ENCODE results near the gene TYR. TPM values are rescaled to one million over a fixed set of nuclear protein-coding genes. Genes with fewer than 3 reads are reported as not detected.
"Not testable (repeated sequence)": the region's sequence is repeated elsewhere in the genome, so short reads cannot be mapped to it uniquely, and the experiment has no call there.

The TYR gene
- total RNA-seq, 2 experiments from 2014 or later: not detected

DNA sequence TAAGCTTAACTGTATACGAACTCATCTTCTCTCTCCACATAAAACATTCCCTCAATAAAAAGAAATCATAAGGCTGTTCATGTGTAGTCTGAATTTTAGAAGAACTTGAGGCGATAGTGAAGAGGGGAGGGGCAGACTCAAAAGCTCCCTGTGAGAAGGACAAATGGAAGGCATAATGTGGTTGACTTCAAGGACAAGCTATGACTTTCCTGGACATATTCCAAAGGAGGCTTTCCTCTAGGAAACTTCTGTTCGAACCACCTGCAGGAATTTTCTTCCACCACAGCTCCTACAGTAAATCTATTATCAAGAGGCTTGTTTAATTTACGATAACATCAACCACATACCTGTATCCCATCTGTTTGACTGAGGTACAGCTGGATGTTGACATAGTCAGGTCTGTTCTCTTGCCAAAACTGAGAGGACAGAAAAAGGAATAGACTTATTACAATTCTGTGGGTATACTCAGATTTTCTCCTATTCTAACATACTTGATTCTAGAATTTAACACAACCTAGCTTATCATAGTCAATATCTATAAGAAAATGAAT is 159.5 kb downstream of the TYR start:
- DNase-seq (ENCODE audit: low spot score); BruUV-seq (replicated peaks); H3K36me3 ChIP-seq (ENCODE audit: insufficient read depth, low read length); H3K4me3 ChIP-seq (ENCODE audit: low read depth, low read length, poor library complexity, severe bottlenecking); H3K79me2 ChIP-seq (ENCODE audit: insufficient read depth, low read depth, low read length); H2AFZ ChIP-seq (ENCODE audit: low read length); CTCF ChIA-PET (ENCODE audit: unreplicated experiment); intact Hi-C loops (cut with micrococcal nuclease; ENCODE audit: unreplicated experiment); H3K4me1 ChIP-seq (ENCODE audit: insufficient read depth, low read length, poor library complexity, severe bottlenecking); H3K4me2 ChIP-seq (ENCODE audit: low read length); H3K9me2 ChIP-seq (ENCODE audit: insufficient read depth, low read length); H3K9me3 ChIP-seq (ENCODE audit: low read length); H3K27ac ChIP-seq (ENCODE audit: low read depth, low read length, poor library complexity, severe bottlenecking); H4K20me1 ChIP-seq (ENCODE audit: insufficient read depth, low read length): not testable (repeated sequence)
- POLR2A ChIA-PET: interaction anchor here (0.6 kb wide), 2 partner anchors 86 to 1182 kb away, joined by 4 read pairs; no protein-coding TSS in a partner anchor

GRCh38 chr11:89338073-89338472 is 160.4 kb downstream of the TYR start:
- H3K4me2 ChIP-seq (ENCODE audit: low read length); H3K36me3 ChIP-seq (ENCODE audit: insufficient read depth, low read length); H4K20me1 ChIP-seq (ENCODE audit: insufficient read depth, low read length); H3K4me3 ChIP-seq (ENCODE audit: low read depth, low read length, poor library complexity, severe bottlenecking); DNase-seq (ENCODE audit: low spot score); intact Hi-C loops (cut with micrococcal nuclease; ENCODE audit: unreplicated experiment); H3K9me2 ChIP-seq (ENCODE audit: insufficient read depth, low read length); BruUV-seq (replicated peaks); CTCF ChIA-PET (ENCODE audit: unreplicated experiment); H3K4me1 ChIP-seq (ENCODE audit: insufficient read depth, low read length, poor library complexity, severe bottlenecking); H3K27ac ChIP-seq (ENCODE audit: low read depth, low read length, poor library complexity, severe bottlenecking); POLR2A ChIA-PET; H2AFZ ChIP-seq (ENCODE audit: low read length); H3K79me2 ChIP-seq (ENCODE audit: insufficient read depth, low read depth, low read length); H3K9me3 ChIP-seq (ENCODE audit: low read length): not testable (repeated sequence)

GRCh38 chr11:89340450-89340849 is 162.8 kb downstream of the TYR start:
- H3K4me1 ChIP-seq (ENCODE audit: insufficient read depth, low read length, poor library complexity, severe bottlenecking); H2AFZ ChIP-seq (ENCODE audit: low read length); H3K27ac ChIP-seq (ENCODE audit: low read depth, low read length, poor library complexity, severe bottlenecking); H3K9me3 ChIP-seq (ENCODE audit: low read length); H3K79me2 ChIP-seq (ENCODE audit: insufficient read depth, low read depth, low read length); H3K9me2 ChIP-seq (ENCODE audit: insufficient read depth, low read length); H4K20me1 ChIP-seq (ENCODE audit: insufficient read depth, low read length); POLR2A ChIA-PET; CTCF ChIA-PET (ENCODE audit: unreplicated experiment); DNase-seq (ENCODE audit: low spot score); H3K4me2 ChIP-seq (ENCODE audit: low read length); intact Hi-C loops (cut with micrococcal nuclease; ENCODE audit: unreplicated experiment); H3K36me3 ChIP-seq (ENCODE audit: insufficient read depth, low read length); H3K4me3 ChIP-seq (ENCODE audit: low read depth, low read length, poor library complexity, severe bottlenecking); BruUV-seq (replicated peaks): not testable (repeated sequence)

GRCh38 chr11:89342880-89343572 is 165.4 kb downstream of the TYR start:
- H3K4me3 ChIP-seq (ENCODE audit: low read depth, low read length, poor library complexity, severe bottlenecking); H2AFZ ChIP-seq (ENCODE audit: low read length); H3K4me2 ChIP-seq (ENCODE audit: low read length); BruUV-seq (replicated peaks); H4K20me1 ChIP-seq (ENCODE audit: insufficient read depth, low read length); H3K4me1 ChIP-seq (ENCODE audit: insufficient read depth, low read length, poor library complexity, severe bottlenecking); intact Hi-C loops (cut with micrococcal nuclease; ENCODE audit: unreplicated experiment); CTCF ChIA-PET (ENCODE audit: unreplicated experiment); H3K27ac ChIP-seq (ENCODE audit: low read depth, low read length, poor library complexity, severe bottlenecking); H3K9me3 ChIP-seq (ENCODE audit: low read length); H3K36me3 ChIP-seq (ENCODE audit: insufficient read depth, low read length); POLR2A ChIA-PET; DNase-seq (ENCODE audit: low spot score); H3K79me2 ChIP-seq (ENCODE audit: insufficient read depth, low read depth, low read length); H3K9me2 ChIP-seq (ENCODE audit: insufficient read depth, low read length): not testable (repeated sequence)

Other genes with a start within 250 kb of the TYR start
- gene GRM5, start 111.9 kb upstream of the TYR start, total RNA-seq (2014; rRNA removed; shearing (Covaris generic)): not detected in 2 replicates
- gene GRM5, start 111.9 kb upstream of the TYR start, total RNA-seq (2022): not detected in 2 replicates

Measured in OCI-LY7 (cell line).